Endothelial cell of umbilical vein (primary cell): Measurements from ENCODE around the gene MED25. TPM values are rescaled to one million over a fixed set of nuclear protein-coding genes. Genes with fewer than 3 reads are reported as not detected.

Experiments used
- BruUV-seq: library from RNA; stranded (reverse); fragments of 400-500 nt; replicated peaks from 2 replicates; lab custom pipeline; 2021; lab: Mats Ljungman, UMichigan
- CTCF ChIA-PET: fragments of 300-600, 350-600 bp; sonication (Branson Sonifier 250); formaldehyde crosslinking; loops from one replicate; lab custom pipeline; 2021; ENCODE audit warnings: antibody characterized with exemption, inconsistent platforms; lab: Charles Lee
- POLR2A ChIA-PET: fragments of 300-600, 350-600 bp; sonication (Branson Sonifier 250); formaldehyde crosslinking; loops from one replicate; lab custom pipeline; 2021; ENCODE audit warnings: antibody characterized with exemption, inconsistent platforms; lab: Charles Lee
- DNase-seq: peaks from one replicate; pipeline ENCODE4 v3.0.0-alpha.2; 2011; ENCODE audit warnings: low read depth, low spot score
- FAIRE-seq: peaks from 2 replicates; lab custom pipeline; 2011; peaks lifted over from hg19 to GRCh38; lab: Jason Lieb, UNC
- H2AFZ ChIP-seq: 2 replicates; pipeline ENCODE4 v1.6.0; 2012; ENCODE audit warnings: low read depth, low read length, control low read depth, inconsistent platforms
- H3K27ac ChIP-seq: 2 replicates; pipeline ENCODE4 v1.5.1; 2011; ENCODE audit warnings: low read depth, mild to moderate bottlenecking, control low read depth, low read length, moderate library complexity; ENCODE audit not compliant: insufficient read depth
- H3K27me3 ChIP-seq, 2 experiments: 2 replicates each; pipeline versions ENCODE4 v1.6.0 to v1.6.1; 2011; ENCODE audit warnings: low read length in 2 of 2, mixed read lengths in 1 of 2; ENCODE audit not compliant: control insufficient read depth in 2 of 2, insufficient read depth in 2 of 2
- H3K36me3 ChIP-seq, 2 experiments: 2 replicates in 1 of 2; 3 replicates in 1 of 2; pipeline ENCODE4 v1.5.1; 2011; ENCODE audit warnings: low read length in 2 of 2, mild to moderate bottlenecking in 1 of 2, moderate library complexity in 1 of 2; ENCODE audit not compliant: control insufficient read depth in 2 of 2, insufficient read depth in 2 of 2; ENCODE audit errors: extremely low read depth in 1 of 2
- H3K4me1 ChIP-seq: 3 replicates; pipeline ENCODE4 v1.5.1; 2011; ENCODE audit warnings: mild to moderate bottlenecking, low read length; ENCODE audit not compliant: control insufficient read depth, insufficient read depth; ENCODE audit errors: extremely low read depth
- H3K4me2 ChIP-seq: 2 replicates; pipeline ENCODE4 v1.6.1; 2011; ENCODE audit warnings: low read length, control low read depth, mixed read lengths; ENCODE audit not compliant: insufficient read depth
- H3K4me3 ChIP-seq, 3 experiments: fragments of 200-600 bp in 1 of 3; sonication (generic), shearing (Covaris generic) in 1 of 3; replicated peaks in 1 of 3; 2 replicates each; pipeline ENCODE4 v1.5.1; 2011 to 2016; ENCODE audit warnings: control low read depth in 3 of 3, low read length in 3 of 3, mild to moderate bottlenecking in 2 of 3, inconsistent platforms in 1 of 3, low read depth in 1 of 3, moderate library complexity in 1 of 3; ENCODE audit not compliant: insufficient read depth in 1 of 3
- H3K79me2 ChIP-seq: 2 replicates; pipeline ENCODE4 v1.6.0; 2012; ENCODE audit warnings: low read length, inconsistent platforms; ENCODE audit not compliant: control insufficient read depth, insufficient read depth
- H3K9ac ChIP-seq: replicated peaks from 2 replicates; pipeline ENCODE3; 2011; ENCODE audit warnings: low read length, control low read depth; ENCODE audit not compliant: insufficient read depth; ENCODE audit errors: extremely low read depth
- H3K9me1 ChIP-seq: replicated peaks from 3 replicates; pipeline ENCODE4 v1.6.0; 2011; ENCODE audit warnings: mild to moderate bottlenecking, low read length; ENCODE audit not compliant: control insufficient read depth, insufficient read depth; ENCODE audit errors: extremely low read depth
- H3K9me3 ChIP-seq: replicated peaks from 2 replicates; pipeline ENCODE4 v1.5.1; 2012; ENCODE audit warnings: low read length, inconsistent platforms; ENCODE audit not compliant: control insufficient read depth, insufficient read depth
- H4K20me1 ChIP-seq: replicated peaks from 2 replicates; pipeline ENCODE3; 2011; ENCODE audit warnings: mild to moderate bottlenecking, low read length; ENCODE audit not compliant: control insufficient read depth, insufficient read depth; ENCODE audit errors: extremely low read depth
- CTCF ChIP-seq, 2 donors: IDR thresholded peaks; 1 replicate in 1 of 2; 2 replicates in 1 of 2; pipeline ENCODE4 v1.5.1; 2011; ENCODE audit warnings: low read length in 2 of 2, mild to moderate bottlenecking in 2 of 2, moderate library complexity in 2 of 2, control low read depth in 1 of 2, inconsistent platforms in 1 of 2, low read depth in 1 of 2; ENCODE audit not compliant: insufficient read depth in 1 of 2; ENCODE audit errors: extremely low read depth in 1 of 2
- EZH2 ChIP-seq: IDR thresholded peaks from 2 replicates; pipeline ENCODE4 v1.6.1; 2012; ENCODE audit warnings: borderline replicate concordance, low read depth, mild to moderate bottlenecking, moderate library complexity, low read length, inconsistent platforms; ENCODE audit not compliant: severe bottlenecking
- FOS ChIP-seq: IDR thresholded peaks from 2 replicates; pipeline ENCODE4 v1.6.1; 2011; ENCODE audit warnings: mild to moderate bottlenecking, low read length, moderate library complexity, borderline replicate concordance; ENCODE audit not compliant: insufficient read depth
- GATA2 ChIP-seq: IDR thresholded peaks from 2 replicates; pipeline ENCODE4 v1.7.0; 2011; ENCODE audit warnings: low read depth, mild to moderate bottlenecking, moderate library complexity, mixed read lengths, low read length; ENCODE audit not compliant: insufficient read length, insufficient read depth
- JUN ChIP-seq: IDR thresholded peaks from 2 replicates; pipeline ENCODE4 v1.6.1; 2011; ENCODE audit warnings: borderline replicate concordance, low read depth; ENCODE audit not compliant: insufficient read length, insufficient read depth
- MYC ChIP-seq: IDR thresholded peaks from one replicate; pipeline ENCODE4 v1.6.1; 2011; ENCODE audit warnings: mild to moderate bottlenecking, low read depth, low read length
- POLR2A ChIP-seq: IDR thresholded peaks from 2 replicates; pipeline ENCODE4 v1.6.1; 2012; ENCODE audit warnings: low read depth, mild to moderate bottlenecking, control low read depth, low read length
- POLR2AphosphoS5 ChIP-seq: IDR thresholded peaks from 2 replicates; pipeline ENCODE4 v1.6.1; 2012; ENCODE audit warnings: low read depth, mild to moderate bottlenecking, control low read depth, low read length, moderate library complexity; ENCODE audit not compliant: insufficient read depth
- dilution Hi-C: fragments of 300-500 bp; cut with MboI; formaldehyde crosslinking; loops from one replicate; pipeline ENCODE4 v1.15.0; 2019; ENCODE audit warnings: low sequenced_read_pairs; ENCODE audit not compliant: extremely low pct_ligation_motif_present
- intact Hi-C: fragments of 100-400 bp; cut with micrococcal nuclease; formaldehyde crosslinking; loops from one replicate; pipeline ENCODE4 v1.10.0; 2022
- polyA plus RNA-seq, 4 experiments: library from polyadenylated mRNA; depleted of rRNA in 3 of 4; stranded (reverse) in 3 of 4; unstranded in 1 of 4; fragments of >200 nt; gene quantifications; 2 replicates each; pipeline versions ENCODE4 v1.2.1 to v1.2.3, GENCODE V29; 2011 to 2012; ENCODE audit warnings: missing spikeins in 1 of 4
- total RNA-seq: library from RNA; stranded (reverse); gene quantifications from 2 replicates; pipeline ENCODE4 v1.2.3, GENCODE V29; 2021
- TF ChIP-seq, protein P1 (sequence below): IDR thresholded peaks from 2 replicates; pipeline ENCODE4 v1.6.1; 2011; ENCODE audit not compliant: insufficient read depth, insufficient read length

The MED25 gene
- total and polyA plus RNA-seq, 2 donors (not counting 3 experiments of a cell fraction or from before 2014, with no cell fraction given): 31.7 to 62.9 TPM

DNA sequence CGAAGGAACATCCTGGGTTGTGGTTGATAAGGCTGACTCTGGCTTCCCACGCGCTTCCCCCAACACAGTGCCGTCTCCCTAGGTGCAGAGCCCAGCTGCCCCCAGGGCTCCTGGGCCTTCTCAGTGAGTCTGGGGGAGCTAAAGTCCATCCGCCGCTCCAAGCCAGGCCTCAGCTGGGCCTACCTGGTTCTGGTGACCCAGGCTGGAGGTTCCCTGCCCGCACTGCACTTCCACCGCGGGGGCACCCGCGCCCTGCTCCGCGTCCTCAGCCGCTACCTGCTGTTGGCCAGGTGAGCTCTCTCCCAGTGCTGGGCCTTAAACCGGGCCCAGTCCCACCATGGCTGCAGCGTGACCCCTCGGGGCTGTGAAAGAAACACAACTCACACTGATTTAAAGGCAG is 63.1 kb downstream of the MED25 start:
- no peaks in the 10 kb centered on the region for H3K9me1 ChIP-seq
- no peaks in the 10 kb centered on the region for H3K9me3 ChIP-seq
- no peak overlapping the region for H3K4me3 ChIP-seq
- no peaks in the 10 kb centered on the region for H3K79me2 ChIP-seq
- intact Hi-C loops (no loop called here), dilution Hi-C loops (no loop called here)
- H3K36me3 ChIP-seq: peaks cover 18 to 45% of the 10 kb centered on the region in 2 experiments
- no TSS peak for BruUV-seq
- CTCF ChIA-PET: interaction anchor here (0.9 kb wide), 1 partner anchor 10 kb away, joined by 3 read pairs; no protein-coding TSS in a partner anchor
- H3K27ac ChIP-seq: no peak overlapping the region
- POLR2A ChIA-PET: no interaction called here
- no peaks in the 10 kb centered on the region for H4K20me1 ChIP-seq
- H3K4me1 ChIP-seq: peaks cover 7% of the 10 kb centered on the region
- FAIRE-seq: no peak
- H3K4me2 ChIP-seq: no peak overlapping the region
- no peak for DNase-seq
- TF ChIP-seq JUN (no peak), GATA2 (no peak), FOS (no peak), POLR2A (no peak), CTCF (IDR thresholded peaks at IDR 0.05; ENCODE audit: extremely low read depth in 1 of 2, insufficient read depth in 1 of 2, low read depth in 1 of 2, low read length in 2 of 2) (no peak), EZH2 (no peak), POLR2AphosphoS5 (no peak), MYC (no peak)
- TF ChIP-seq, protein P1, sequence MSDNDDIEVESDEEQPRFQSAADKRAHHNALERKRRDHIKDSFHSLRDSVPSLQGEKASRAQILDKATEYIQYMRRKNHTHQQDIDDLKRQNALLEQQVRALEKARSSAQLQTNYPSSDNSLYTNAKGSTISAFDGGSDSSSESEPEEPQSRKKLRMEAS: no peak
- H2AFZ ChIP-seq: no peak overlapping the region
- no peaks in the 10 kb centered on the region for H3K27me3 ChIP-seq
- no peak overlapping the region for H3K9ac ChIP-seq
